ENCODE measurements around the gene ZFYVE28.

- TF ChIP-seq, protein P1, sequence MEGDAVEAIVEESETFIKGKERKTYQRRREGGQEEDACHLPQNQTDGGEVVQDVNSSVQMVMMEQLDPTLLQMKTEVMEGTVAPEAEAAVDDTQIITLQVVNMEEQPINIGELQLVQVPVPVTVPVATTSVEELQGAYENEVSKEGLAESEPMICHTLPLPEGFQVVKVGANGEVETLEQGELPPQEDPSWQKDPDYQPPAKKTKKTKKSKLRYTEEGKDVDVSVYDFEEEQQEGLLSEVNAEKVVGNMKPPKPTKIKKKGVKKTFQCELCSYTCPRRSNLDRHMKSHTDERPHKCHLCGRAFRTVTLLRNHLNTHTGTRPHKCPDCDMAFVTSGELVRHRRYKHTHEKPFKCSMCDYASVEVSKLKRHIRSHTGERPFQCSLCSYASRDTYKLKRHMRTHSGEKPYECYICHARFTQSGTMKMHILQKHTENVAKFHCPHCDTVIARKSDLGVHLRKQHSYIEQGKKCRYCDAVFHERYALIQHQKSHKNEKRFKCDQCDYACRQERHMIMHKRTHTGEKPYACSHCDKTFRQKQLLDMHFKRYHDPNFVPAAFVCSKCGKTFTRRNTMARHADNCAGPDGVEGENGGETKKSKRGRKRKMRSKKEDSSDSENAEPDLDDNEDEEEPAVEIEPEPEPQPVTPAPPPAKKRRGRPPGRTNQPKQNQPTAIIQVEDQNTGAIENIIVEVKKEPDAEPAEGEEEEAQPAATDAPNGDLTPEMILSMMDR (IDR thresholded peaks at IDR 0.05; ENCODE audit: insufficient read depth, low read length, poor library complexity, severe bottlenecking) = no peak
- no peak for TF ChIP-seq EZH2phosphoT487 (conservative IDR thresholded peaks at IDR 0.05; ENCODE audit: low read length)
Measured at GRCh38 chr4:2318476-2318875, 100.0 kb downstream of the ZFYVE28 start.

Measured in SU-DHL-6 (cell line).